Transverse colon (tissue), 4 donors: Measurements from ENCODE around the gene SLC22A15.
A peak's percentile ranks its signal among the peaks of the same experiment; 100 is the strongest.

Experiments
- CTCF ChIP-seq, 5 experiments: fragments of 200-600 bp in 3 of 5; fragments of 450-650 bp in 2 of 5; sonication (generic) in 3 of 5; IDR thresholded peaks; 1 replicate in 2 of 5; 2 replicates in 3 of 5; pipeline ENCODE4 v1.5.1; 2016 to 2017; ENCODE audit warnings: antibody characterized with exemption in 5 of 5, inconsistent platforms in 3 of 5, mild to moderate bottlenecking in 2 of 5, moderate library complexity in 1 of 5
- EP300 ChIP-seq: sonication (generic); formaldehyde crosslinking; IDR thresholded peaks from one replicate; pipeline ENCODE4 v1.6.1; 2017; ENCODE audit warnings: antibody characterized with exemption, low read depth
- POLR2A ChIP-seq: fragments of 450-650 bp; IDR thresholded peaks from one replicate; pipeline ENCODE4 v1.6.1; 2016; ENCODE audit warnings: antibody characterized with exemption, mild to moderate bottlenecking, moderate library complexity
- POLR2AphosphoS5 ChIP-seq, 3 donors: sonication (generic); formaldehyde crosslinking; IDR thresholded peaks; one replicate each; pipeline ENCODE4 v1.6.1; 2016; ENCODE audit warnings: antibody characterized with exemption in 3 of 3

DNA sequence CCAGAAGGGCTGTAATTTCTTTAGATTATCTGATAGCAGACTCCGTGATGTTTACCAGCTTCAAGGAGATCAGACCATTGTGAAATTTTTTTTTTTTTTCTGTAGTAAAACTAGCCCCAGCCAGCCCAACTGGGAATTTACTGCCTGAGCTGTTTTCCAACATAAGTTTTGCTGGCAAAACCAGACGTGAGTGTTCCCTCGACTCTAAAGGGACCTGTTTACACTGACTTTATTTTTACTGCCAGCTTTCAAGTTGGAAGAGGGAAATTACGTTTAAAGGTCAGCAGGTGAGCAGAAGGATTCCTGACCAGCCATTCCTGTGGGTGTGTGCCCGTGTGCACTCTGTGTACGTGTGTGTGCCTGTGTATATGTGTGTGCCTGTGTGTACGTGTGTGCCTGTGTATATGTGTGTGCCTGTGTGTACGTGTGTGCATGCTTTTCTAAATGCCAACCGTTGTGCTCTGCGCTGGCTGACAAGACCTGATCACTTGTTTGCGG is 135.3 kb downstream of the SLC22A15 start:
- TF ChIP-seq CTCF (IDR thresholded peaks at IDR 0.05) = no peak
- no peak for TF ChIP-seq POLR2A
- TF ChIP-seq POLR2AphosphoS5 (IDR thresholded peaks at IDR 0.05) = peak in 2 of 3 donors; percentile 12 to 22
- no peak for TF ChIP-seq EP300
